Endothelial cell of umbilical vein (primary cell): Measurements from ENCODE around the gene RASGRP1.

Source experiments
- POLR2A ChIP-seq: IDR thresholded peaks from 2 replicates; pipeline ENCODE4 v1.6.1; 2012; ENCODE audit warnings: low read depth, mild to moderate bottlenecking, control low read depth, low read length
- TF ChIP-seq, protein P1 (sequence below), 2 donors: IDR thresholded peaks; 1 replicate in 1 of 2; 2 replicates in 1 of 2; pipeline ENCODE4 v1.5.1; 2011; ENCODE audit warnings: low read length in 2 of 2, mild to moderate bottlenecking in 2 of 2, moderate library complexity in 2 of 2, control low read depth in 1 of 2, inconsistent platforms in 1 of 2, low read depth in 1 of 2; ENCODE audit not compliant: insufficient read depth in 1 of 2; ENCODE audit errors: extremely low read depth in 1 of 2

DNA sequence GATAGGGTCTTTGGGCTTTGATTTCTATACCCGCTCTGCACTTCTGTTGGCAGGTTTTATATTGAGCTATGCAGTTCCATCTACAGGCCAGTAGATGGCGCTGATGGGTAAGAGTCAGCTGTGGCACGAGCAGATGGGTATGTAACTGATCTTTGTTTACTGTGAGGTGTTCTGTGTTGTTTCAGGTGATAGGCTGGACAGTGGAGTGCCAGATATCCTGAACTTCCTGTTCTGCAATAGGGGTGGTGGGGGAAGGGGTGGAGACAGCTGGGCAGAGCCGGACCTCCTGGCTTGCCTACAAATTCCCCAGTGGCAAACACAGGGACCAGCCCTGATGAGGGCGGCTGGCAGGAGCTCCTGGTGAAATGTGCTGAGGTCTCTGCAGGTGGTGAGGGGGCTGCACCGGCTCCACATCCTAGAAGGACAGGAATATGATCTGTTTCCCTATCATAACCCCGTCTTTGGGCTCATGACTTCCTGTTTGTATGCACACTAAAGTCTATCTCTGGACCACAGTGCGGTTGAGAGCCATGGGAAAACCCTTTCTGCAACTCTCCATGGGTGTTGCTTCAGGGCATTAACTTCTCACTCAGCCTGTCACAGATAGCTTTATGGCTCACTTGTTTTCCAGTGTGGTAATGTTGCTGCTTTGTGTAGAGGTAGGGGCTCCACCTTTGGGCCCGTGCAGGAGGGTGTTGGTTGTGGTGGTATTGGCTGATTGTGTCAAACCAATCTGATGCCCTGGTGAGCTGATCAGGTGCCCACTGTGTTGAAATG is 124.1 kb downstream of the RASGRP1 start:
- no peak for TF ChIP-seq POLR2A
- TF ChIP-seq, protein P1, sequence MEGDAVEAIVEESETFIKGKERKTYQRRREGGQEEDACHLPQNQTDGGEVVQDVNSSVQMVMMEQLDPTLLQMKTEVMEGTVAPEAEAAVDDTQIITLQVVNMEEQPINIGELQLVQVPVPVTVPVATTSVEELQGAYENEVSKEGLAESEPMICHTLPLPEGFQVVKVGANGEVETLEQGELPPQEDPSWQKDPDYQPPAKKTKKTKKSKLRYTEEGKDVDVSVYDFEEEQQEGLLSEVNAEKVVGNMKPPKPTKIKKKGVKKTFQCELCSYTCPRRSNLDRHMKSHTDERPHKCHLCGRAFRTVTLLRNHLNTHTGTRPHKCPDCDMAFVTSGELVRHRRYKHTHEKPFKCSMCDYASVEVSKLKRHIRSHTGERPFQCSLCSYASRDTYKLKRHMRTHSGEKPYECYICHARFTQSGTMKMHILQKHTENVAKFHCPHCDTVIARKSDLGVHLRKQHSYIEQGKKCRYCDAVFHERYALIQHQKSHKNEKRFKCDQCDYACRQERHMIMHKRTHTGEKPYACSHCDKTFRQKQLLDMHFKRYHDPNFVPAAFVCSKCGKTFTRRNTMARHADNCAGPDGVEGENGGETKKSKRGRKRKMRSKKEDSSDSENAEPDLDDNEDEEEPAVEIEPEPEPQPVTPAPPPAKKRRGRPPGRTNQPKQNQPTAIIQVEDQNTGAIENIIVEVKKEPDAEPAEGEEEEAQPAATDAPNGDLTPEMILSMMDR (IDR thresholded peaks at IDR 0.05; ENCODE audit: extremely low read depth in 1 of 2, insufficient read depth in 1 of 2, low read depth in 1 of 2, low read length in 2 of 2), result peak; percentile 85 to 86
